GM18868 (cell line): ENCODE data around the gene CDC42EP3.

Experiments used
- ATAC-seq: cut with Tn5 transposase; IDR thresholded peaks from one replicate; pipeline ENCODE4 v1.9.1; 2021; ENCODE audit warnings: mild to moderate bottlenecking, moderate library complexity; ENCODE audit not compliant: unreplicated experiment

The CDC42EP3 gene

GRCh38 chr2:37619959-37620300 is 51.5 kb downstream of the CDC42EP3 start:
- ATAC-seq = no peak

GRCh38 chr2:37619230-37619958 is 52.0 kb downstream of the CDC42EP3 start:
- no peak for ATAC-seq

- ATAC-seq = no peak
These were observed 53.1 kb downstream of the CDC42EP3 start for GRCh38 chr2:37618326-37618725.

- peak; percentile 30 for ATAC-seq
These were observed 54.1 kb downstream of the CDC42EP3 start for GRCh38 chr2:37617119-37617892.

- no peak for ATAC-seq
These were observed 54.8 kb downstream of the CDC42EP3 start for GRCh38 chr2:37616677-37617005.

- peak; percentile 53 for ATAC-seq
These were observed 55.4 kb downstream of the CDC42EP3 start for GRCh38 chr2:37615804-37616676.

GRCh38 chr2:37614061-37614738 is 57.2 kb downstream of the CDC42EP3 start:
- ATAC-seq = no peak

- no peak for ATAC-seq
These were observed 59.1 kb downstream of the CDC42EP3 start for GRCh38 chr2:37612382-37612781.

GRCh38 chr2:37610638-37611289 is 60.7 kb downstream of the CDC42EP3 start:
- ATAC-seq = no peak

- ATAC-seq = no peak
These were observed 61.7 kb downstream of the CDC42EP3 start for GRCh38 chr2:37609782-37610181.

GRCh38 chr2:37604716-37605115 is 66.7 kb downstream of the CDC42EP3 start:
- no peak for ATAC-seq

GRCh38 chr2:37602702-37603101 is 68.7 kb downstream of the CDC42EP3 start:
- ATAC-seq = peak; percentile 50

GRCh38 chr2:37602040-37602439 is 69.4 kb downstream of the CDC42EP3 start:
- ATAC-seq = no peak

GRCh38 chr2:37601569-37601968 is 69.9 kb downstream of the CDC42EP3 start:
- no peak for ATAC-seq

GRCh38 chr2:37600735-37601134 is 70.7 kb downstream of the CDC42EP3 start:
- ATAC-seq = peak; percentile 86

- no peak for ATAC-seq
These were observed 71.5 kb downstream of the CDC42EP3 start for GRCh38 chr2:37599688-37600525.

- ATAC-seq = no peak
These were observed 77.7 kb downstream of the CDC42EP3 start for GRCh38 chr2:37593694-37594093.

- no peak for ATAC-seq
These were observed 78.4 kb downstream of the CDC42EP3 start for GRCh38 chr2:37593024-37593423.
